ENCODE results near the gene STXBP5L.

DNA sequence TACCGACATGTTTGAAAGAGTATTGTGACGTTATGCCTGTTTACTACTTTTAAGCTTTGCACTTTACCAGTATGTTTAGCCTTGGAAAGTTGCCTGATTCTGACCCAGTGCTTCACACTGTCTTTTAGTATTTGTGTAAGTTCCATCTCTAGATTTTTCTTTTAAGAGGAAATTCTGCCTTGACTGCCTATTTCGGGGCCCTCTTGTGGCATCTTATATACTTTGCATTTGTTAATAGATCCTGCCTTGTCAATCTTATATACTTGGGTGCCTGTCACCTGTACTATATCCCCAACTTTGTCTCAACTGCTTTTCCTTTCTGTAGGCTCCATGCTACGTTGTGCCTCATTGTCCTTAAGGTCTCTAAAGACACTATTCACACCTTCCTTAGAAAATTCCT, 244.6 kb downstream of the STXBP5L start:
- TF ChIP-seq, protein P1, sequence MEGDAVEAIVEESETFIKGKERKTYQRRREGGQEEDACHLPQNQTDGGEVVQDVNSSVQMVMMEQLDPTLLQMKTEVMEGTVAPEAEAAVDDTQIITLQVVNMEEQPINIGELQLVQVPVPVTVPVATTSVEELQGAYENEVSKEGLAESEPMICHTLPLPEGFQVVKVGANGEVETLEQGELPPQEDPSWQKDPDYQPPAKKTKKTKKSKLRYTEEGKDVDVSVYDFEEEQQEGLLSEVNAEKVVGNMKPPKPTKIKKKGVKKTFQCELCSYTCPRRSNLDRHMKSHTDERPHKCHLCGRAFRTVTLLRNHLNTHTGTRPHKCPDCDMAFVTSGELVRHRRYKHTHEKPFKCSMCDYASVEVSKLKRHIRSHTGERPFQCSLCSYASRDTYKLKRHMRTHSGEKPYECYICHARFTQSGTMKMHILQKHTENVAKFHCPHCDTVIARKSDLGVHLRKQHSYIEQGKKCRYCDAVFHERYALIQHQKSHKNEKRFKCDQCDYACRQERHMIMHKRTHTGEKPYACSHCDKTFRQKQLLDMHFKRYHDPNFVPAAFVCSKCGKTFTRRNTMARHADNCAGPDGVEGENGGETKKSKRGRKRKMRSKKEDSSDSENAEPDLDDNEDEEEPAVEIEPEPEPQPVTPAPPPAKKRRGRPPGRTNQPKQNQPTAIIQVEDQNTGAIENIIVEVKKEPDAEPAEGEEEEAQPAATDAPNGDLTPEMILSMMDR (IDR thresholded peaks at IDR 0.05; ENCODE audit: low read depth, low read length), result no peak
- TF ChIP-seq POLR2A (IDR thresholded peaks at IDR 0.05; ENCODE audit: extremely low read depth, insufficient read length) (no peak), MYC (IDR thresholded peaks at IDR 0.05; ENCODE audit: low read depth, low read length) (no peak)
- TF ChIP-seq, protein P2, sequence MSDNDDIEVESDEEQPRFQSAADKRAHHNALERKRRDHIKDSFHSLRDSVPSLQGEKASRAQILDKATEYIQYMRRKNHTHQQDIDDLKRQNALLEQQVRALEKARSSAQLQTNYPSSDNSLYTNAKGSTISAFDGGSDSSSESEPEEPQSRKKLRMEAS (IDR thresholded peaks at IDR 0.05; ENCODE audit: low read depth, low read length), result no peak

All from NB4 (cell line).